ENCODE results near the gene BEND5.

BEND5 gene

DNA sequence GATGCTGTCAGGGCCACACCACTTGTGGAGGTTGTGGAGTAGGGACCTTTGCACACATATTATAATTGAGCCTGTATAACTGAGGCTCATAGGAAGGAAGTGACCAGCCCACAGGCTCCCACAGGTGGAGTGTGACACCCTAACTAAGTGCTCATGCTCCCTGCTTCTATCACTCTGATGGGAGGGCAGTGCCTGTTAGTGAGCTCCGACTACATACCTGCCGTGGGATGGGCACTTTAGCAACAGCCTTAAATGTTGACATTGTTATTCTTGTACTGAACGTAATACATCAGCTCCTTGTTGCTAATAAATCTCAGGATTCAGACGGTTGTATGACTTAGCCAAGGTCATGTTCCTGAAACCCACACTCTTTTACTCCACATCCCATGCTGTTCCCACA, 58.0 kb downstream of the BEND5 start:
- DNase-seq (ENCODE audit: low read depth) = no peak

DNA sequence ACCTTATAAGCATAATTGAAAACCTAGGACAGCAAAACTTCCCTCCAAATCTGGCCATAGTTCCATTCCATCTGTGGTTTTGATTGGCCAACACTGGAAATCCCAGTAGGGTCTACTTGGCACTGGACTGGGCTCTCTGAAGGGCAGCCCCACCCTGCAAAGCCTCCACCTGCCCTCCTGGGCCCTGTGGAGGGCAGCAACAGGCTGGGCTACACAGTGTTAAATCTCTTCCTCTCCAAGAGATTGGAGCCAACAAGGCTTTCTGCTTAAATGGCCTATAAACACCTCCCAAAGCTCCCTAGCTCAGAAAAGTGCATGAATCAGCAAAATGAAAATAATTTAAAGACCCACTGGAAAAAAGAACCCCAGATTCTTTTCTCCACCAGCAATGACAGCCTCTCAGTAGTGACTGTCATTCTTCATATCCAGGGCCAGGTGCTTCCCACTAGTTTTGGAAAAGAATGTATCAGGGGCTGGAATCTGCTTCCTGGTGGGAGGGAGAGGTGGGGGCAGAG, 58.5 kb downstream of the BEND5 start:
- no peak for DNase-seq (ENCODE audit: low read depth)

DNA sequence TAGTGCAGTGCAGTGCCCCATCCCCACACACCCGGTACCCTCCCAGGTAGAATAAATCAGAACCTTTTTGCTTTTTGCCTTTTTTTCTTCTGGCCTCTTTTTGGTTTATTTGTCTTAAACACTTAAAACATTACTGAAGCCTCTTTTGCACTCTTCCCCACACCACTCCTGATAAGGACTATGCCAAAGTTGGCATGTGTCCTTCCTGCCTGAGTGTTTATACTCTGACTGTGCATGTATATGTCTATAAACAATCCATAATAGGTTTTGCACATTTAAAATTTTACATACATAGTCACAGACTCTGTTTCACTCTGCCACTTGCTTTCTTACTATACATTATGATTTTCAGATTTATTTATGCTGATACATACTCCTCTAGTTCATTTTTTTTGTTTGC, 59.6 kb downstream of the BEND5 start:
- DNase-seq (ENCODE audit: low read depth) = no peak

DNA sequence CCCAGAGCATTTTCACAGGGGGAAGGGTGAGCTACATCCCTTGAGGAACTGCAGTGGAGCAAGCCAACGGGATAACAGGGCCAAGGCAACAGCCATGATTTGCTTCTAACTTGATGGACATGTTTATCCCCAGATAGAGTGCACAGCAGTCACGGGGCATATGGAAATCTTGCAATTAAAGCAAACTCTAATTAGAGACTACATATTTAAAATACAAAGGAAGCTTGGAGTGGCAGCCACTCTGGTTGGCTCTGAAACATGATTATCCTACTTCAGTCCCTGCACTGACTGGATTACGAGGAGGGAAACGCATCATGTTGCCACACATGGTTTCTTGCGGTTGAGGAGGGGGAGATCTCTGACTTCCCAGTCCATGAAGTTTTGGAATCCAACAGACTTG, 60.8 kb downstream of the BEND5 start:
- DNase-seq (ENCODE audit: low read depth) = no peak

DNA sequence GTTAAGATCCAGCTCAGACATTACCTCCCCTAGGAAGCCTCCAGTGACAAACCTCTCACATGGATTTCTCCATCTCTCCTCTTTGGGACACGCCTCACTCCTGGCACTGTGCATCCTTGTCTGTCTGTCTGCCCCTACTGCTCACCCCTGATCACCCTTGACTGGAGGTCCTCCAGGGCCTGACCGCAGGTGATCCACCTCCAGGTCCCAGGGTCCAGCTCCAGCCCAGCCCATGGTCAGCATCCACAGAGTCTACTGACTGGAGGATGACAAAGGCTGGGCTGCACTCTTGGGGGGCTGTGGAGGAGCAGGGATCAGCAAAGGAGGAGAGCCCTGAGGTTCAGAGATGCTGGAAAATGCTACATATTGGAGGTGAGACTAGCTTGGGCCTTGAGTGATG, 65.8 kb downstream of the BEND5 start:
- DNase-seq (ENCODE audit: low read depth) = no peak

DNA sequence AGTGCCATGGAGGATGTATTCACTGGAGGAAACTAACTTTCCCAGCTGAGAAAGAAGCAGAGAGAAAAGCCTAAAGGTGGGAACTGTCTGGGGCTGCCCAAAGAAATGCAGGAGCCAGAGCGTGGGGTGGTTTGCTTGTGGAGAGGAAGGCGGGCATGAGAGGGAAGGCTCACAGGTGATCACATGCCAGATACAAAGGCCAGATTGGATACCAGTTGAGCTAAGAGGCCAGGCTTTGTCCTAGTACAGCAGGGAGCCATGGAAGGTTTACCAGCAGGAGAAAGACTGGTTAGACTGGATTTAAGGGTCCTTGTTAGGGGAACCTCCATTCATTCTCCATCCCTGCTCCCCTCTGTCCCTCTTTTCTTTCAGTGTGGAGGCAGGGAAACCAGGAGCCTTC, 66.4 kb downstream of the BEND5 start:
- no peak for DNase-seq (ENCODE audit: low read depth)

DNA sequence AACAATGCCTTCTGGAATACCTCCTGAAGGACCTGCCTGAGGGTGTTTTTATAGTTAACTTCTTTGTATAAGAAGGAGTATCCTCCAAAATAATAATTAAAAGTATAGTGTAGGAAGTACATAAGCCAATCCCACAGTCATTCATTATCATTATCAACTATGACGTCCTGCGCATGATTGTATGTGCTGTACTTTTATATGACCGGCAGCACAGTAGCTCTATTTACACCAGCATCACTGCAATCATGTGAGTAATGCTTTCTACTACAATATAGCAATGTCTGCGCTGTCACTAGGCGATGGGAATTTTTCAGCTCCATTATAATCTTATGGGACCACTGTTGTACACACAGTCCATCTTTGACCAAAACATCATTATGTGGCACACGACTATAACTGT, 72.0 kb downstream of the BEND5 start:
- DNase-seq (ENCODE audit: low read depth) = no peak

DNA sequence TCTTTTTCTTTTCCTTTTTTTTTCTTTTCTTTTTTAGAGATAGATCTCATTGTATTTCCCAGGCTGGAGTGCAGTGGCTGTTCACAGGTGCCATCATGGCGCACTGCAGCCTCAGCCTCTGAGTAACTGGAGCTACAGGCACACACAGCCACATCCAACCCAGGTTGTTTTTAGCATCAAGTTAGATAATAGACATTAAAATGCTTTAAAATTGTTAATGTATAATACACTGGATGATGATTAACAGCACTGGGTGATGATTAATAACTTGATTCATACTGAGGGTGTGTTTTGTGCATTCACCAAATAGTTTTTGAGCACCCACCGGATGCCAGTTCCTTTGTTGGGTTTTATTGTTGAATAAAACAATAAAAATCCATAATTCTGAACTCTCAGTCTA, 75.2 kb downstream of the BEND5 start:
- no peak for DNase-seq (ENCODE audit: low read depth)

DNA sequence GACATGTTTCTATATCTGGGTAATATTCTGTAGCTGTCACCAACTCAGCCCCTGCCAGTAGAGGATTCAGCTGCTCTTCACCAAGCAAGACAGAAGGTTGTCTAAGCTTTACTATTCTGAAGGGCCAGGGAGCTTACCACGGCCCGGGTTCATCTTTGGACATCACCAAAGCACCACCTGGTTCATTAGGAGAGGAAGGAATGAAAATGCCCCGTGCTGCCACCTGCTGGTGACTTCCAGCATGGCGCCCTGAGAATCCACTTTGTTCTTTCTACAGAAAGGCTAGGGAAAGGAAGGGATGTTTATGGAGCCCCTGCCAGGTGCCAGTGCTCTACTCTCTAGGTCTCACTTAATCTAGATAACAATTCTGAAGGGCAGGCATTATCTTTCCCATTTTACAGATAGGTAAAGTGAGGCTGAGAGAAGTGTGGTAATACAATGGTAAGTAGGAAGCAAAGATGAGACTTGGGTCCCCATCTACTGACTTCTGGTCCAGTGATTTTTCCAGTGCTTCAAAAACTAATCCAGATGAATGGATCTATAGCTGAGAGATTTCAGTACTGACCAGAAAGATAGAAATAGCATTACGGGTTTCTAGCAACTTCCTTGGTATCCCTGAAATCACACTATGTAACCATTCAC, 79.5 kb downstream of the BEND5 start:
- peak; percentile 10 for DNase-seq (ENCODE audit: low read depth)

DNA sequence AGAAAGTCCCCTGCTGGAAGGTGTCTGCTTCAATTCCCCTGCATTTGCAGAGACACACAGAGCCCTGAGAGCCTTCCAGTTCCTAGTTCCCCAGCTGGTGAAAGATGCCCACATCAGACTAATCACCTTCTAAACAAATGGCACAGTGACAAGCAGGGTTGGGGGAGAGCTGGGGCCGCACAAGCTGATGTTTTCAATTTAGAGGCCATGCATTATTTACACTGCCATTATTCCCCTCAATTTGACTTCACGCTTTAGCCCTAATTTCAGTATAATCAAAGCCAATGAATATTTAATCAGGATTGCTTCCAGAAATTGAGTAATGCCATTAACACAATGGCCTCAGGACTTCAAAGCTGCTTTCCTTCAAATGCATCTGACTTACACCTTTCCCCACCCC, 81.5 kb downstream of the BEND5 start:
- no peak for DNase-seq (ENCODE audit: low read depth)

DNA sequence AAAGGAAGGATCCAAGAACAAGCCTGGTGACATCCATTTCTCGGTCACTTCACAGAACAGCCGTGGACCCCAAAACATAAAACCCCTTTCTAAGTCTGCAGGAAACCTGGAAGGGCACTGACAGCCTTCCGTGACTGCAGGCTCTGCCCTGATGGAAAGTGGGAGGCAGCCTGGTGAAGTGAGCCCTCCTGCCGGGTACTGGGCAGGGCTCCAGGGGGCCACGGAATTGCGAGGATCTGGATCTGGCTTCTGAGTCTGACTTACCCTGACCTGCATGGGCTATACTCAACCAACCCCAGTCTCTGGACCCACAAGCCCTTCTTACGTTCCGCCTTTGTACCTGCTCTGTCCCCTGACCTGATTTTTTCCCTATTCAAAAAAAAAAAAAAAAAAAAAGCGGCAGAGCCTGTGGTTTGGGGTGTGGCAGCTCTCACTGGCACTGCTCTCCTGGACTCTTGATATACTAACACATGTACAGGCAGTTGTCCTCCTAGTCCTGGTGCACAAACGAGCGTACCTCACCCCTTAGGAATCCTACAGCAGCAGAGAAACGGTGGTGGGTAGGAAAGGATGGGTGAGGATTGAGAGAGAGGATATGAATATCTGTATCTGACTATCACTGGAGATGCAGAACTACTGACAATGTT, 82.9 kb downstream of the BEND5 start:
- no peak for DNase-seq (ENCODE audit: low read depth)

DNA sequence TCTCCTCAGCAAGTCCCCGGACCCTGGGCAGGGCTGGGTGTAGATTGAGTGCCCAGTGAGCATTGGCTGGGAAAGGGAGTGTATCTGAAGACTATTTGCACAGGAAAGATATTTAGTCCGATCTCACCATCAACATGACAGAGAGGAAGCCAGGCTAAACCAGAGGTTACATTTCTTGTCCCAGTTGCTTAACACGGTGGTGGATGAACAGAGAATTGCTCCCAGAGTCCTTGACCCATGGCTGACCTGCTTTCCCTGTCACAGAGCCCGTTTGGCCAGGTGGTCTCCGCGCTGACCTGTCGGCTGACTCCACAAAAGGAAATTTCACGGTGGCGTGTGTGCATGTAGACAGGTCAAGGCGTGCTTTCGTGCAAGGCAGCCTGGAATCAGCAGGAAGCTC, 83.5 kb downstream of the BEND5 start:
- DNase-seq (ENCODE audit: low read depth) = no peak

DNA sequence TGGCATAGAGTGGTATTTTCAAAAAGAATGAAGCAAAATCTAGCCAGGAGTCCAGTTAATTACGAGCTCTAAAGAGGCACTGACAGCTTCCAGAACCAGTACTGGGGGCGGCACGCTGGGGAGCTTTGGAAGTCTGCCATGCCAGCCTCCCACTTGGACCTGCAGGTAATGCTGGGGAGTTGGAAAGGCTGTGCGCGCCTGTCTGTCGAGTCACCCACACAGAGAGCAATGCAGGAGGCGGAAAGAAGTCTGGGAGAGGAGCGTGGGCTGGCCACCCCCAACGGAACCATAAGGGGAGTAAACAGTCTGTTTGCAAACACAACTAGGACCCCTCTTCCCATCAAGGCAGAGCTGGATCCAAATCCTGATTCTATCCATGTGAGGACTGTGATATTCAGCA, 84.5 kb downstream of the BEND5 start:
- DNase-seq (ENCODE audit: low read depth) = no peak

DNA sequence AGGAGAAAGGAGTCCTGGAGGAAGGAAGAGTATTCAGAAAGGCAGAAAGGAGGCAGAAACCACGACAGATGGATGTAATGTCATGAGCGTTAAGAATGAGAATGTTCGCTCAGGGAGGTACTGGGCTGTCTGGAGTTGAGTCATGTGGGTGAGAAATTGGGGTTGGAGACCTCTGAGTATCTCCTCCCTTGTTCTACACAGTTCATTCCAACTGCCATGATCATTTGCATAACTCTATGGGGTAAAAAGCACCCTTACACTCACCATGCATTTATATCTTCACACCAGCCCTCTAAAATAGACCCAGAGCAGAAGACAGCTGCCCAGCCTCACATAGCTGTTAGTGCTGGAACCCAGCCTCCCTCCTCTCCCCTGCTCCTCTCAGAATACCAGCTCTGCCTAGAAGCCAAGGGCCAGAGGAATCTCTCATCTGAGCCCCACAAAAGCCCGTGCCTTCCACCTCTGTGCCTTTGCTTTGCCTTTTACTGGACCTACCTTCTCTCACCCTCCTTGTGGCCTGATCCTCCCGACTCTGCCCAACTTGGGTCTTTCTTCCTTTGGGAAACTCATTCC, 85.2 kb downstream of the BEND5 start:
- DNase-seq (ENCODE audit: low read depth) = no peak

DNA sequence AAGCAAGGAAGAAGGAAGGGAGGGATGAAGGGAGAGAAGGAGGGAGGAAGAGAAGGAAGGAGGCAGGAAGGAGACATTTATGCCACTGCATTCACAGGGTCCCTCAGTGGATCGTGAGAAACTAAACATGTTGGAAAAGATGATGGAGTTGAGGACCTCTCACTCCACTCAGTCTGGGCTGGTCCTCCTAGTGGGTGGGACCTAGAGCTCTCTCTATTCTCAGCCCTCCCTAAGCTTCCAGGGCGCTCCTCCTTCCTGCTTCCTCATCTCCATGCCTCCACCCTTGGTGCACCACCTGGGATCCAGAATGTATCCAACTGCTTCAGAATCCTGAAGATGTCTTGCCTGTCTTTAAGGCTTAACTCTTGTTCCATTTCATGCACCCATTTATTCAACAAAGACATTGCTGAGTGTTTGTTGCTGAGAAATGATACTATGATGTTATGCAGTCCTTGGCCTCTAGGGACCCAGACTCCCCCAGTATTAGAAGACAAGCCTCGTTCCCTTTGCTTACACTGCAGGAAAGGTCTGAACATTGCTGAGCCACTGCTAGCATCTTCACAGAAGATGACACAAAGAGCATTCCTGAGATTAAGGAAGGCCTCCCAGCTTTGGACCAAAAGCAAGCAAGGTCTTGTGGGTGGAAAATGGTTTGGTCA, 88.5 kb downstream of the BEND5 start:
- no peak for DNase-seq (ENCODE audit: low read depth)

DNA sequence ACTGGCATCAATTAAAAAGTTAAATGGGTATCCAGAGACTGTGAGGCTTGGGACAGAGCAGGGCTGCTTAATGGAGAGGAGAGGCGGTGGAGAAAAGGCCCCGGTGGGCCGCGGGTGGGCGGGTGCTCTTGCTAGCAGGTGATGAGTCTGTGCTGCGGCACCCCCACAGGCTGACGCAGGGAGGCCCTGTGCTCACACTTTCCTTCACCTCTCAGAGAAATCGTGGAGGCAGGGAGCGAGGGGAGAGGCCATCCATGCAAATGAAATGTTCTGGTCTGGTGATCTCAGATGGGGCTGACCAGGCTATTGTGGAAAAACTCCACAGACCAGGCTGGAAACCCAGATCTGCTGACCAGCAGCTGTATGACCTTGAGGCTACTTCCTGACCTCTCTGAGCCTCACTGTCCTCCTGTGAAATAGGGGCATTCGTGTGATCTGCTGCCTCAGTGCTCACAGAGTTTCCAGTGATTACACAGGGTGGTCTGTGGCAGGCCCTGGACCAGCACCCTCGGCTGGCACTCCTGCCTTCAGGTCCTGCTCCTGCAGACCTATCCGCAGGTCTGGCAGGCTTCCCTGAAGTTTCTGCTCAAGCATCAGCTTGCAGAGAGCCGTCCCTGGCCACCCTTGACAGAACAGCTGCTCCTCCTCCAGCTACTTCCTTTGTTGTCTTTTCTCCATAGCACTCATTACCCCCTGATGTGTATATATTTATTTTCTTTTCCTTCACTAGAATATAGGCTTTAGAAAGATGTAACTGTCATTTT, 89.2 kb downstream of the BEND5 start:
- no peak for DNase-seq (ENCODE audit: low read depth)

DNA sequence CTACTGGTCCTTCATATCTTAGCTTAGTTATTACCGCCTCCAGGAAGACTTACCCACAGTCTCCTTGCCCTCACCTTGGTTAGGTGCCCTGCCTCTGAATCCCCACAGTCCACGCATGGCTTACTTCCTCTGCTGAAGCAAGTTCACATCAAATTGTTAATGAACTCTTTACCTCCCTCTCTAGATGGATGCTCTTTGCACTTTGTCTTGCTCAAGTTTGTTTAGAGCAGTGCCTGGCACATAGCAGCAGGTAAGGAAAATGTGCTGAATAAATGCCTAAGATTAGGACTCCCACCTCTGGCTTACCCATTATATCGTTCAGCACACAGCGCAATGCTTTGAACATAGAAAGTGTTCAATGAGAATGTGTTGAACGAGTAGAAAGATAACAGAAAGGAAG, 90.5 kb downstream of the BEND5 start:
- DNase-seq (ENCODE audit: low read depth) = no peak

DNA sequence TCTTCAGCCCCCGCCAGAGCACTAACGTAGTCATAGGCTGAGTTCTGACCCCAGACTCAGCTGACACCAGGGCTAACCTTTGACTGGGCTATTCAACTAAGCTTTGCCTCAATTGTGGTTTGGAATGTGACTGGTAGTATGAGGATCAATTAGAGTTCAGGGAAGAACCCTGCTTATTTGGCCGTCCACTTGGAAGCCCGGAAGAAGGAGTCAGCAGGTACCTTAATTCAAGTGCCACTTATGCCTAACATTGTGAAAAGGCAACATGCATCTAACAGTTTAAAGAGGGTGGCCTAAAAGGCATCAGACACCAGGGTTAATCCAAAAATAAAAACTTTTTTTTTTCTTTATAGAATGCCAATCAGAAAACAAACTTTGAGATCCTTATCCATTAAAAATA, 92.3 kb downstream of the BEND5 start:
- DNase-seq (ENCODE audit: low read depth) = no peak

DNA sequence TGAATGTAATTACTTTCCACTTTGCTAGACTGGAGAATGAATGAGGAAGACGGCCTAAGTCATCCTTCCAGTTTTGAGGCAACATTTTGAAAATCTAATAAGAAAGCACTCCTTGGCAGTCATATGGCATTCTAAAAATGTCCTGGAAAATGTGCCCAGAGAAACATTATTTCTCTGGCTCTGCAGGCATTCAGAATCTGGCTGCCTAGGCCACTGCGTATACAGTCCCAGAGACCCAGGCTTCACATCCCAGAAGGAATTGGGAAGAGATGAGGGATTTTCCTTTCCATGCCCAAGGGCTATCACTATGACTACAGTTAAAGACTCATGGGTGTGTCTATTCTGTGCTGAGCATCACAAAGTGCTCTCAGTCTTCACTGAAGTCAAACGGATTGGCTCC, 92.9 kb downstream of the BEND5 start:
- DNase-seq (ENCODE audit: low read depth) = no peak

DNA sequence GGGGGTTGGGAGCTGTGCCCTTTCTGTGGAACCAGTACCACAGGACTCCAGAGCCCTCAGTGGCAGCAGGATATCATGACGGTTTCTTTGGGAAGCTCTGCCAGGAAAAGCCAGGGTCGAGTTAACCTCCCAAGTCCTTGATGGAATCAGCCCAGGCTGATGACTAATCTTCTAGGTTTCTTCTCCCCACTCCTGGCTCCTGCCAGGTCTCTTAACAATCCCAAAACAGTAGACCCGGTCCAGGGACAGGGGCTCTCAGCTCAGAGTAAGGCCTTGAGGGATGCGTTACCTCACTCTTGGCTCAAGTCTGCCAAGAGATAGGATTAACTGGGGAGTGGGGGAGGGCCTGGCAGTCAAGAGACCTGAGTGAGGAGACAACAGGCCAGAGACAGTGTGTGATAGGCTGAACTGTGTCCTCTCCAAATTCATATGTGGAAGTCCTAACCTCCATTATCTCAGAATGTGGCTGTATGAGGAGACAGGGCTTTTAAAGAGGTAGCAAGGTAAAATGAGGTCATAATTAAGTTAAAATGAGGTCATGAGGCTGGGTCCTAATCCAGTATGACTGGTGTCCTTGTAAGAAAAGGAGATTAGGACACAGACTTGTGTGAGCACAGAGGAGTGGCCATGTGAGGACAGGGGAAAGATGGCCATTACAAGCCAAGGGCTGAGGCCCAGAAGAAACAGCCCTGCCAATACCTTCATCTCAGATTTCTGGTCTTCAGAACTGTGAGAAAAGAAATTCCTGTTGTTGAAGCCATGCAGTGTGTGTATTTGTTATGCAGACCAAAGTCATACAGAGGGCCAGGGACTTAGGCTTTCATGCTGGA, 95.0 kb downstream of the BEND5 start:
- no peak for DNase-seq (ENCODE audit: low read depth)

DNA sequence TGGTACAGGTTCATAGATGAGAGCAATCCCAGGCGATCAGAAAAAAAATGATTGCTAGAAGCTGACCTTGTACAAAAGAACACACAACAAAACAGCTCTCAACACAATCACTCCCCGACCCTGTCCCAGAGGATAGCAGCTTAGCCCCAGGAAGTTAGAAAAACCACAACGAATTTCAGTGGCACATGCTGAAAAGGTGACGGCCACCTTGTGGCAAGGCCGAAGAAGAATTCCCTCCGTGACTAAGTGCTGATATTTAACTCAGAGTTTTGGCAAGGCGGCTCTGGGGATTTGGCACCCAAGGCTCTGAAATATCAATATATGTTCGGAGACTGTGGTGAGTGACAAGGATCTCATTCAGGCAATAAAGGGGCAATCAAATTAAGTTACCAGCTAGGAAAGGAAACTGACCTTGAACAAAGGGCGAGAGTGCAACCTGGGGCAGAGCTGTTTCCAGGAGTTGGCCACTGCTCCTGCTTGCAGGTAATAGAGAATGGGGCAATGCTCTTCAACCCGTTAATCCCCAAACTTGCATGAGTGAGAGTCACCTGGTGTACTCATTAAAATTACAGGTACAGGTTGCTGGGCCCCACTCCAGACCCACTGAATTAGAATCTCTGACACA, 96.2 kb downstream of the BEND5 start:
- no peak for DNase-seq (ENCODE audit: low read depth)

Data from T follicular helper cell (primary cell).